ENCODE results near the gene L3MBTL4. TPM values are rescaled to one million over a fixed set of nuclear protein-coding genes. Genes with fewer than 3 reads are reported as not detected.
A peak's percentile ranks its signal among the peaks of the same experiment; 100 is the strongest.

Gene L3MBTL4
- total and polyA plus RNA-seq, 5 donors: 4.9 to 36.9 (median 31.4) TPM

GRCh38 chr18:5993938-5994337 is 420.8 kb downstream of the L3MBTL4 start:
- Histone ChIP-seq H3K27ac (ENCODE audit: low read length) (no peak overlapping the region), H3K9me3 (ENCODE audit: control insufficient read depth, low read length) (no peaks in the 10 kb centered on the region), H3K27me3 (ENCODE audit: control insufficient read depth, insufficient read depth) (no peaks in the 10 kb centered on the region), H3K4me1 (ENCODE audit: control insufficient read depth, insufficient read depth, low read length) (no peaks in the 10 kb centered on the region), H3K4me3 (ENCODE audit: low read length) (no peak overlapping the region)
- intact Hi-C loops (cut with DNase I): no loop called here
- 88% methylated on average over 9 of the region's 9 CpGs for WGBS
- ATAC-seq (no peak), DNase-seq (no peak)

GRCh38 chr18:5992381-5992780 is 422.3 kb downstream of the L3MBTL4 start:
- WGBS: 91% methylated on average over 7 of the region's 7 CpGs
- Histone ChIP-seq H3K4me3 (ENCODE audit: low read length) (no peak overlapping the region), H3K9me3 (ENCODE audit: control insufficient read depth, low read length) (no peaks in the 10 kb centered on the region), H3K27ac (ENCODE audit: low read length) (no peak overlapping the region), H3K27me3 (ENCODE audit: control insufficient read depth, insufficient read depth) (no peaks in the 10 kb centered on the region), H3K4me1 (ENCODE audit: control insufficient read depth, insufficient read depth, low read length) (no peaks in the 10 kb centered on the region)
- no peak for ATAC-seq
- DNase-seq: no peak
- intact Hi-C loops (cut with DNase I): no loop called here

- Histone ChIP-seq H3K27ac (ENCODE audit: low read length) (no peak overlapping the region), H3K4me3 (ENCODE audit: low read length) (no peak overlapping the region), H3K27me3 (ENCODE audit: control insufficient read depth, insufficient read depth) (no peaks in the 10 kb centered on the region), H3K4me1 (ENCODE audit: control insufficient read depth, insufficient read depth, low read length) (no peaks in the 10 kb centered on the region), H3K9me3 (ENCODE audit: control insufficient read depth, low read length) (no peaks in the 10 kb centered on the region)
- intact Hi-C loops (cut with DNase I): no loop called here
- WGBS: 69% methylated on average over 5 of the region's 5 CpGs
- ATAC-seq (no peak), DNase-seq (no peak)
Observed at GRCh38 chr18:5987249-5987648, 427.5 kb downstream of the L3MBTL4 start.

GRCh38 chr18:5986257-5986931 is 428.3 kb downstream of the L3MBTL4 start:
- Histone ChIP-seq H3K4me1 (ENCODE audit: control insufficient read depth, insufficient read depth, low read length) (no peaks in the 10 kb centered on the region), H3K9me3 (ENCODE audit: control insufficient read depth, low read length) (no peaks in the 10 kb centered on the region), H3K4me3 (ENCODE audit: low read length) (no peak overlapping the region), H3K27me3 (ENCODE audit: control insufficient read depth, insufficient read depth) (no peaks in the 10 kb centered on the region), H3K27ac (ENCODE audit: low read length) (no peak overlapping the region)
- 72% methylated on average over 5 of the region's 5 CpGs for WGBS
- intact Hi-C loops (cut with DNase I): no loop called here
- DNase-seq: no peak
- ATAC-seq: no peak

GRCh38 chr18:5984245-5984644 is 430.5 kb downstream of the L3MBTL4 start:
- no peak overlapping the region for H3K4me3 ChIP-seq (ENCODE audit: low read length)
- no peaks in the 10 kb centered on the region for H3K27me3 ChIP-seq (ENCODE audit: control insufficient read depth, insufficient read depth)
- ATAC-seq: no peak
- 68% methylated on average over 1 of the region's 1 CpG for WGBS
- no peaks in the 10 kb centered on the region for H3K9me3 ChIP-seq (ENCODE audit: control insufficient read depth, low read length)
- no peak overlapping the region for H3K27ac ChIP-seq (ENCODE audit: low read length)
- DNase-seq: no peak
- intact Hi-C loops (cut with DNase I): no loop called here
- H3K4me1 ChIP-seq (ENCODE audit: control insufficient read depth, insufficient read depth, low read length): no peaks in the 10 kb centered on the region

- Histone ChIP-seq H3K4me3 (ENCODE audit: low read length) (no peak overlapping the region), H3K9me3 (ENCODE audit: control insufficient read depth, low read length) (no peaks in the 10 kb centered on the region), H3K4me1 (ENCODE audit: control insufficient read depth, insufficient read depth, low read length) (no peaks in the 10 kb centered on the region), H3K27ac (ENCODE audit: low read length) (no peak overlapping the region), H3K27me3 (ENCODE audit: control insufficient read depth, insufficient read depth) (no peaks in the 10 kb centered on the region)
- whole genome bisulfite sequencing: 32% methylated on average over 4 of the region's 4 CpGs
- ATAC-seq (peak; percentile 71 to 77), DNase-seq (no peak)
- intact Hi-C loops (cut with DNase I): no loop called here
Observed at GRCh38 chr18:5983488-5983887, 431.2 kb downstream of the L3MBTL4 start.

- no peaks in the 10 kb centered on the region for H3K4me1 ChIP-seq (ENCODE audit: control insufficient read depth, insufficient read depth, low read length)
- H3K9me3 ChIP-seq (ENCODE audit: control insufficient read depth, low read length): no peaks in the 10 kb centered on the region
- intact Hi-C loops (cut with DNase I): no loop called here
- no peaks in the 10 kb centered on the region for H3K27me3 ChIP-seq (ENCODE audit: control insufficient read depth, insufficient read depth)
- WGBS: 85% methylated on average over 3 of the region's 3 CpGs
- H3K27ac ChIP-seq (ENCODE audit: low read length): no peak overlapping the region
- no peak overlapping the region for H3K4me3 ChIP-seq (ENCODE audit: low read length)
- no peak for ATAC-seq
- no peak for DNase-seq
Observed at GRCh38 chr18:5982332-5982731, 432.4 kb downstream of the L3MBTL4 start.

- Histone ChIP-seq H3K27ac (ENCODE audit: low read length) (no peak overlapping the region), H3K27me3 (ENCODE audit: control insufficient read depth, insufficient read depth) (no peaks in the 10 kb centered on the region), H3K4me3 (ENCODE audit: low read length) (no peak overlapping the region), H3K4me1 (ENCODE audit: control insufficient read depth, insufficient read depth, low read length) (no peaks in the 10 kb centered on the region), H3K9me3 (ENCODE audit: control insufficient read depth, low read length) (no peaks in the 10 kb centered on the region)
- ATAC-seq (no peak), DNase-seq (no peak)
- 91% methylated on average over 5 of the region's 5 CpGs for WGBS
- intact Hi-C loops (cut with DNase I): no loop called here
Observed at GRCh38 chr18:5980721-5981120, 434.0 kb downstream of the L3MBTL4 start.

- 74% methylated on average over 9 of the region's 9 CpGs for WGBS
- Histone ChIP-seq H3K27ac (ENCODE audit: low read length) (no peak overlapping the region), H3K27me3 (ENCODE audit: control insufficient read depth, insufficient read depth) (no peaks in the 10 kb centered on the region), H3K4me3 (ENCODE audit: low read length) (no peak overlapping the region), H3K9me3 (ENCODE audit: control insufficient read depth, low read length) (no peaks in the 10 kb centered on the region), H3K4me1 (ENCODE audit: control insufficient read depth, insufficient read depth, low read length) (no peaks in the 10 kb centered on the region)
- peak; percentile 65 to 71 for ATAC-seq
- DNase-seq: peak in 1 of 3 donors; percentile 67
- intact Hi-C loops (cut with DNase I): no loop called here
Observed at GRCh38 chr18:5979971-5980457, 434.7 kb downstream of the L3MBTL4 start.

GRCh38 chr18:5979176-5979888 is 435.4 kb downstream of the L3MBTL4 start:
- Histone ChIP-seq H3K9me3 (ENCODE audit: control insufficient read depth, low read length) (no peaks in the 10 kb centered on the region), H3K4me1 (ENCODE audit: control insufficient read depth, insufficient read depth, low read length) (no peaks in the 10 kb centered on the region), H3K27ac (ENCODE audit: low read length) (no peak overlapping the region), H3K4me3 (ENCODE audit: low read length) (no peak overlapping the region), H3K27me3 (ENCODE audit: control insufficient read depth, insufficient read depth) (no peaks in the 10 kb centered on the region)
- no peak for DNase-seq
- no peak for ATAC-seq
- intact Hi-C loops (cut with DNase I): no loop called here
- WGBS: 67% methylated on average over 3 of the region's 3 CpGs

GRCh38 chr18:5977022-5977421 is 437.7 kb downstream of the L3MBTL4 start:
- intact Hi-C loops (cut with DNase I): no loop called here
- Histone ChIP-seq H3K27me3 (ENCODE audit: control insufficient read depth, insufficient read depth) (no peaks in the 10 kb centered on the region), H3K4me1 (ENCODE audit: control insufficient read depth, insufficient read depth, low read length) (no peaks in the 10 kb centered on the region), H3K4me3 (ENCODE audit: low read length) (no peak overlapping the region), H3K27ac (ENCODE audit: low read length) (no peak overlapping the region), H3K9me3 (ENCODE audit: control insufficient read depth, low read length) (no peaks in the 10 kb centered on the region)
- peak in 1 of 2 donors; percentile 19 for ATAC-seq
- 93% methylated on average over 4 of the region's 4 CpGs for WGBS
- no peak for DNase-seq
